ENCODE data around the gene LPAR3.
"Not testable (repeated sequence)": the region's sequence is repeated elsewhere in the genome, so short reads cannot be mapped to it uniquely, and the experiment has no call there.

The LPAR3 gene

DNA sequence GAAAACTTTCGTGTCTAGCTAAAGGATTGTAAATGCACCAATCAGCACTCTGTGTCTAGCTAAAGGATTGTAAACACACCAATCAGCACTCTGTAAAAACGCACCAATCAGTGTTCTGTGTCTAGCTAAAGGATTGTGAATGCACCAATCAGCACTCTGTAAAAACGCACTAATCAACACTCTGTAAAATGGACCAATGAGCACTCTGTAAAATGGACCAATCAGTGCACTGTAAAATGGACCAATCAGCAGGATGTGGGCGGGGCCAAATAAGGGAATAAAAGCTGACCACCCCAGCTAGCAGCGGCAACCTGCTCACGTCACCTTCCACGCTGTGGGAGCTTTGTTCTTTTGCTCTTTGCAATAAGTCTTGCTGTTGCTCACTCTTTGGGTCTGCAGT is 9.7 kb upstream of the LPAR3 start:
- not testable (repeated sequence) for DNase-seq

DNA sequence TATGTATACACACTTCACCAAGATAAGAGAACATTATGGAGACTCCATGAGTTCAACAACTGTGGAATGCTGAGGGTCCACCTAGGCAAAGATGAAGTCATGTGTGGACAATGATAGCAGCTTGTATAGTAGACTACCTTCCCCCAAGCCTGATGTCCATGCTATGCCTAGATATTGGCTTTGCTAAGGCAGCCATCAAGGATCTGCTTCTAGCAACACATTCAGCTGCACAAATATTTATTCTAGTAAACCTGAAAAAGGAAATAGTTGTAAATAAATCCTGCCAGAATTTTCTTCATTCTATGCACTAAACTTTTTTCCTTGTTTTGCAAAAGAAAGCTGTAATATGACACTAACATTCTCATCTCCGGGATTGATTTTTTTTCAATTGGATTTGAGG is 7.0 kb upstream of the LPAR3 start:
- no peak for DNase-seq

DNA sequence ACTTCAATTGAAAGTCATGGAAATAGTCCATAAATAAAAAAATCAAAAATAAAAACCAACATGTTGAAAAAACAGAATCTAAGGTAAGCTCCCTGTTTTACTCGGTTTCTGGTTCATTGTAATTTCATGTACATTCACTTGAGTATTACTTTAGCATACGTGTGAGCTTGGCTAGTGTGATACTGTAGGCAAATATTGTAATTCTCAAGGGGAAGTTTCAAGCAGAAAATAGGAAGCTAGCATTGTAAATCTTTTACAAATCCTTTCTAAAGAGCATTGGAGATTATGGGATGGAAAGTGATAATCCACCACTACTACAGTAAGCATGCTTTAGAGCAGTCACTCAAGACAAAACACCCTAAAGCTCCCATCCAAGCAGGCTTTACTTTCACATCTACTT is 3.3 kb upstream of the LPAR3 start:
- no peak for DNase-seq

DNA sequence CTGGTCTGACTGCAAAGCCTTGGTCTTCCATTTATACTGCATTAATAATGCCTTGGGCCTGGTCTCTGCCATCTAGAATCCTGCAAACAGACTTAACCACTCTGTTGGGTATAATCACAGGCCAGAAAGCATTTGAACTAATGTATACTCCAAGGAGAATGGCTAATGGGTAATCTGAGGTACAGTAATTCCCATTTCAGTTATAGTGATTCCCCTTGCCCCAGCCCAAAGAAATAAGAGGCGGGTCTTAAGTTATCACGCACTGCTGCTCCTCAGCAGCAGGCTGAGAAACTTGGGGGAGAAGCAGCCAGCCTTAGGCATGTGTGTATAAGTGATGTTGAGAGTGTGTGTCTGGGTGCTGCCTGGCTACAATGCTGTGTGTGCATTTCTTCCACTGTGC is 2.4 kb downstream of the LPAR3 start:
- DNase-seq: no peak

DNA sequence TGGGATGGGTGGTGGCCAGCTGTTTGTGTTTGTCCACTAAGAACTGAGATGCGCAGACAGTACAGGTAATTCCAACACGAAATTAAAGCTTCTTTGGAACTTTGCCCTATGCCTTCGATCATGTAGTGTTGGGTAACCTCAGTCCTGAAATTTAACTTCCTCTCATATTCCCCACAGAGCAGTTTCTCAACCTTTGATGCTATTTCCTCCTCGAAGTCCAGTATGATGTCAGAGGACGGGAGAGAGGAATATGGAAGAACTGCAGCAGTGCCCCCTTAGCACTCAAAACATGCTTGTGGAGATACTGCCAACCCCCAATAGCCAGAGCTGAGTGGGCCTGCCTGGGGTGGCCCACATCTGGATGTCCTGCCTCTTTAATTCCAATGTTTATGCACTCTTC is 3.6 kb downstream of the LPAR3 start:
- no peak for DNase-seq

DNA sequence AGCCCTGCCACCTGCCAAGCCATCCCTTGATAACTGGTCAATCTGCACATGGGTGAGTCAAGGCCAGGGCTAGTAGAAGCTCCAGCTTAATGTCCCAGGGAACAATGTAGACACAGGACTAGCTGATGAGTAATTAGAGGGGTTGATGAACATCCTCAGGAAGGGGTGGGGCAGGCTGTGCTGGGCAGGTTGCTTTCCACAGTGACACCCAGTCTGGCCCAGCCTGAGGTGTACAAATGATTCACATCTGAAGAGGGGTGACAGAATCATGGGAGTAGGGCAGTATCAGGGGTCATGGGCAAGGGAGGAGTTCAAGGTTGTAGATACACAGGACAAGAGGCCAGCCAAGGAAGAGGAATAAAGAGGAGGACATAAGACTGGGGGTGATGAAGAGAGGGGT is 4.3 kb downstream of the LPAR3 start:
- DNase-seq: peak; percentile 15

DNA sequence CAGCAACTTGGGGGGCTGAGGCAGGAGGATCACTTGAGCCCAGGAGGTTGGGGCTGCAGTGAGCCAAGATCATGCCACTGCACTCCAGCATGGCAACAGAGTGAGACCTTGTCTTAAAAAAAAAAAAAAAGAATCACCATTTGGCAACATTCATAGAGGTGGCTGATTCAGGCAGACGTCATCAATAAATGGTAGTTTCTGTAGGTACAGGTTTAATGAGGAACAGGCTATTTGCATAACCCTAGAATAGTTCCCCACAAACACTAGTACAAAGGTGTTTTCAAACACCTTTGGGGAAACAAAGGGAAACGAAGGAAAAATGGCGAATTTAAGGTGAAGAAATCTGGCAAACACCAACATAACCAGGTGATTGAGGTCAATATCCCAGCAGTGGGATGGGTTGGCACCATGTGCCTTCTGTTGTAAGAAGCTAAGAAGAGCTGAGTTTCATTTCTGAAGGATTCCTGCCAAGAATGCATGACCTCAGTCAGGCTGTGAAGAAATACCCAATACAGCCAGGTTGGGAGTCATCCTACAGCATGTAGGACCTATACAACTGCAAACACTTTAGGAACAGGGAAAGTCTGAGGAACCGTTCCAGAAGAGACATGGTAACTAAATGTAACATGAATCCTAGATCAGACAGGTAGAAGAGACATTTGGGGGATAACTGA is 5.6 kb downstream of the LPAR3 start:
- peak; percentile 55 for DNase-seq

DNA sequence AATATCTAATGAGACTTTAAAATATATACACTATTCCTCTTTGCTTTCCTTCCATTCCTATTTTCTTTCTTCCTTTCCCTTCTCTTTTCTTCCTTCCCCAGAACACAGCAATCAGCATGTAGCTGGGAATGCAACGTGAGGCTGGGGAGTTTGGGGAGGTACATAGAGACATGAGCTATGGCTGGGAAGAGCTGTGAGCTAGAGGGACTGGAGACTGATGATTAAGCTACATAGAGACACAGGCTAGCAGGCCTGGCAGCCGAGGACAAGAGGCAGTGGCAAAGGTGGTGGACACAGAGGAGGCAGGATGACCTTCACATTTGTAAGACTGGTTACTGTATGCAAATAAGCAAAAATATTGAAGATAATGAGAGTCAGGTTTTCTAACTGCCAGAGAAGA is 7.5 kb downstream of the LPAR3 start:
- DNase-seq: no peak

DNA sequence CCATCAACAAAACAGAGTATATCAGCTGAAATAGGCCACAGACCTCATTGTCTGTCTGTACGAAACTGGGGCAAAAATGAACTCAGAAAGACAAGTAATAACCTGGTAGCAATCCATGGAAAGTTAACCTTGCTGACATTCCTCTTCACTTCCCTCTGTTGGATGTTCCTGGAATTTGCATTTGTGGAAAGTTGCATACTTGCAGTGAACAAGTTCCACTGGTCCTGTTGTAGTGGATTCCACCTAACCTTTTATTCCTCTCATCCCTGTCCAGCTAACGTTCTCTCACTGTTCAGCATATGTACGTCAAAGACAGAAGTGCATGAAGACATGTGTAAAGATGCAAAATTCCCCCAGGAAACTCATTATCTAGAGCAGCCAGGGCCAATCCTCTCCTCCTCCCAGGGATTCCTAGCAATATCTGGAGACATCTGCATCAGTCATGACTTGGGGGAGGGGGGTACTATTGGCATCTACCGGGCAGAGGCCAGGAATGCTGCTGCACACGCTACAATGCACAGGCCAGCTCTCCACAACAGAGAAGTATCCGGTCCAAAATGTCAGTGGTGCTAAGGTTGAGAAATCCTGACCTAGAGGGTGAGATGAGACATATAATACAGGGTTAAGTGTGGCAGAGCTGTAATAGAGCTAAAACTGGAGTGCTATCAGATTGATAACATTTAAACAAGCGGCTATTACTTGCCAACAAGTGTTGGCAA is 8.2 kb downstream of the LPAR3 start:
- peak; percentile 25 for DNase-seq

DNA sequence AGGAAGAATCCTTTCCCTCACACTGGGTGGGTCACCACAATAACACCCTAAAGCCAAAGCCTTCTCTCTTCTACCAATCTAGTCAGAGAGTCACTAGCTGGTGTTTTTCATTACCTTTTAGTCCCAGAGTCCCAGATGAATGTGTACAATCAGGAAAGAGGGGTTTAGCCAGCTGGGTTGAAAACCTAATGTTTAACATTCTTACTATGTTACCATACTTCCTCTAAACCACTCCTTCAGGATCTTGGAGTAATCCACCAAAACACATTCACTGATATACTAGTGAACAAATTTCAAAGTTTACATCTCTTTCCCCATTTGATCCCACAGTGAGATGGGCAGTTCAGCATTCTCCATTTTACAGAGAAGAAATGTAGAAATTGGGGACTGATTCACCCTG is 9.7 kb downstream of the LPAR3 start:
- DNase-seq: peak; percentile 71

DNA sequence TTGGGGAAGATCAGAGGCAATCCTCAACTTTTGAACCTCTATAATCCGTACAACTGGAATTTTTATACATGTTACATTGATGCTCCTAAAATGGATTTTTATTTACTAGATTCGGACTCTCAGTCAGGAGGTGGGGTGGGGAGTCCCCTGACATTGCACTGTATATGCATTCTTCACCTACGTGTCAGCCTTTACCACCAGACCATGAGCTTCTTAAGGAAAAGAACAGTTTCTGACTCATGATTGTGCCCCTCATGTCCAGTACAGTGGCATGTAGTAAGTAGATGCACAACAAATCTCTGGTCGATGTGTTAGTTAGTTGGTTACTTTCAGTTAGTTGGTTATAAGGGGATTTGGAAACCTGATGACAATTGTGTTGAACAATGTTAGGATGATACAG is 15.4 kb downstream of the LPAR3 start:
- peak; percentile 66 for DNase-seq

DNA sequence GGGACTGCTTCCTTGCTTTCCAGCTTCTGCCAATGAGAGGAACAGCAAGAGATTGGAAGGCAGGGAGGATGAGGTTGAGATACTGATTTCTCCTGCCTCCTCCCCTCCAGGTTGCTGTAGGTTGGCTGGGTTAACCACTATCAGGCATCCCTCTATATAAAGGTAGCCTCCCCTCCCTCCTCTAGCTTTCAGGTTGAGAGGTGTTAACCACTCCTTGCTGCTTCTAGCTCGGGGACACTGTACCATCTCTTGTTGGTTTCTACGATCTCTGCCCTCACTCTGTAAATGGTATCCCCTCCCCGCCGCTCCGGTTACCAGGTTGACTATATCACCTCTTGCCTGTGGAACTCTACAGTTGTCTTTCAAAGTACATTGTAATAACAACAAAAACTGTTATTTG is 16.7 kb downstream of the LPAR3 start:
- DNase-seq: no peak

DNA sequence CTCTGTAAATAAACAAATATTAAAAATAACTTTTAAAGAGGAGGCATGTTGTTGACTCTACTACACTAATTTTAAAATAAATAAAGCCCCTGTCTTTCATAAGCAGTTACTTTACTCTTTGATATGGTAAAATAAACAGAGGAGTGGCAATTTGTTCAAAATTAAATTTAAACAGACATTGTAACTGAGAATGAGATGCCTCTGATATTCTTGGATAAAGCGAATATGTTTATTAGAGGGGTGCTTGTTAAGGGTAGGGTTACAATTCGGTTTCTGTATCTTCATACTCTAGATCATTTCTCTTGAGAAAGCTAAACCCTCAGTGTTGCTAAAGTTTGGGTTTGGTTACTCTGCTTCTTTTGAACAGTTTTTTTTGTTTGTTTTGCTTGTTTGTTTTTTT is 19.6 kb downstream of the LPAR3 start:
- DNase-seq: no peak

DNA sequence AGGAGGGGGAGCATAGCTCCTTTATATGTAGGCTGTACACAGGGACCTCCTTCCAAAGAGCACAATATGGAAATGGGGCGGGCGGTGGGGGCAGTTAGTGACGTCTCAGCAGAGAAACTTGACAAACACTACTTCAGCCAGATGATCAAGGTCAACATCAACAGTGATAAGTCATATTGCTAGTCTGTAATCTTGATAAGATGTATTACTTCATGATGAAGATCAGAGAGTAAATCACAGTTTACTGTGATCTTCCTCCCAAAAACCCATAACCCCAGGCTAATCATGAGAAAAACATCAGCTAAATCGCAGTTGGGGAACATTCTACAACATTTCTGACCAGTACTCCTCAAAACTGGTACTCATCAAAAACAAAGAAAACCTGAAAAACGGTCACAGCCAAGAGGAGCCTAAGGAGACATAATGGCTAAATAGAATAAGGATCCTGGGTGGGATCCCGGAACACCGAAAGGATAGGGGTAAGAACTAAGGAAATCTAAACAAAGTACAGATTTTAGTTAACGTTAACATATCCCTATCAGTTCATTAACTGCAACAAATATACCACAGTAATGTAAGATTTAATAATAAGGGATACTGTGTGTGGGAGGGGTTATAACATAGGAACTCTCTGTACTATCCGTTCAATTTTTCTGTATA is 20.2 kb downstream of the LPAR3 start:
- no peak for DNase-seq

DNA sequence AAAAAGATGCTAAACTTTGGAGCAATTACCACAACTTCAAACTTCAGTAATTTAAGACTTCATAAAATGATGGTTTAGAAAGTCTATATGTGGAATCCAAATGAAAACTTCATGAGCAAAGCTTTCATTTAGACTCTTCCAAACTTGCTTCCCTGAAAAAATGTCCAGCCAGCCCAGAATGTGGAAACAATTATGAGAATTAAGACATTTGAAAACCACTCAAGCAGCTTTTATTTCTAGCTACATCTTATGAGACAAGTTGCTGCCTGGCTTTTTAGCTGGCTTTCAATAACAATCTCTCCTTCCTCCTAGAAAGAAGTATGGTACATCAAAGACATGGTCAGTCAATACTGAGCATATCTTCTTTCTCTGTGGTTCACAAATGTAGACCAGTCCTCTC is 21.8 kb downstream of the LPAR3 start:
- DNase-seq: no peak

DNA sequence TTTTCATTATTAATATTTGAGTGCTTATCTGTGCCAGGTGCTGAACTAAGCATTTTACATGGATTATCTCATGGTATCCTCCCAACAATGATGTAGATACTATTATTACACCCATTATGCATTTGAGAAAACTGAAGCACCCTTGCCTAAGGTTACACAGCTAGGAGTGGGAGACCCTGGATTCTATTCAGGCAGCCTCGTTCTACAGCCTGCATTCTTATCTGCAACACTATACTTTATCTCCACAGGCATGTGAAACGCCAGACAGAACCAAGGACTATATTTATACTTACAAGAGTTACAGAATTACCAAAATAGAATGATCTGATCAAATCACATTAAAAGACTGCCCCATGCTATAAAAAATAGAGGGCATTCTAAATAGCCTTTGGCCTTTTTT is 22.4 kb downstream of the LPAR3 start:
- DNase-seq: no peak

DNA sequence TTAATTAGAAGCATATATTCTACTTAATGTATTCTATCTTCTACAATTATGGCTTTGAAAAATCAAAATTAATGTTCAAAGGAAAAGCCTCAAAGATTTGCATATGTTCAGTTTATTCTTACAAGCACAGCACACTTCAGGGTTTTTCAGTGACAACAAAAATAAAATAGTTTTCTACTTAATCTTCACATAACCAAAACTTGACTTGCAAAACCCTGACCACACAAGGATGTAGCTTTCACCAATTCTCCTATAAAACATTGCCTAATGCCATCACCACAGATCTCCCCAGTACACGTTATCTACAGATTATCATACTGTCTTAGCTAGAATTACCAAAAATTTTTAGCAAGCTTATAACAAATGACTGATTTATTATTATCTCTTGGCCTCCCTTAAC is 23.3 kb downstream of the LPAR3 start:
- peak; percentile 78 for DNase-seq

DNA sequence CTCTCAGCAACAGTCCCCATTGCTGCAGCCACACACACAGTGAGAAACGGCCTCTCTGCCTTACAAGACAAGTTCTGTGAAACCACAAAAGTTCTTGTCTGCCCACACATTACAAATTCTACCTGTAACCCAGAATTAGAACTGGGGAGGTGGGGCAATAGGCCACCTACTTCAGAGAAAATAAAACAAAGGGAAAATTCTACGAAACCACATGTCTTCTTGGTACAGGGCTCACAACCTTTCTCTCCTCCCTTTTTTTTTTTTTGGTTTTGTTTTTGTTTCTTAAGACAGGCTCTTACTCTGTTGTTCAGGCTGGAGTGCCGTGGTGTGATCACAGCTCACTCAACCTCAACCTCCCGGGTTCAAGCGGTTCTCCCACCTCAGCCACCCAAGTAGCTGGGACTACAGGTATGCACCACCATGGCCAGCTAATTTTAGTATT is 30.2 kb downstream of the LPAR3 start:
- DNase-seq: no peak

DNA sequence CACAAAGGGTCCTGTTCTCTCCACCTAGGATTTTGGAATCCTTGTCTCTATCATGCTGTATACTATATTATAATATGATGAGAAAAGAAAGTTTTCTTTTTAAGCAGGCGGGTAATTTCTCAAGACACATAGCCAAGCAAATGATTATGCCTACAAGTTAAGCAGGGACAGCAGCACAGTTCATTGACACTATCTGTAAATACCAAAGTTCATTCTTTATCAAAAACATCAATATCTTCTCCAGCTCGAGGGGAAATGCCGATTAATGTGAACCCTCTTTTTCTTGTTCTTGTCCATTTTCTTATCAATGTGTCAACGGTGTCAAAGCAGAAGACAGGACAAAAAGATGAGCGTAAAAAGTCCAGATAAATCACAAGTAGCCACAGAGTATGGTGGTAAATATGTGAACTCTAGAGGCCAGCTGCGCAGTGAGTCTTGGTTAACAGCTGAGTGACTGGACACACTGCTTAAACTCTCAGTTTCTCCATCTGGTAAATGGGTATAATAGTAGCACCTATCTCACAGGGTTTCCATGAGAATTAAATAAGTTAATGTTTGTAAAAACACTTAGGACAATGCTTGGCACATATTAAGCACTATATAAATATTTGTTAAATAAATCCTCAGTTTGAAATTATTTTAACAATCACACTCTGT is 30.9 kb downstream of the LPAR3 start:
- no peak for DNase-seq

DNA sequence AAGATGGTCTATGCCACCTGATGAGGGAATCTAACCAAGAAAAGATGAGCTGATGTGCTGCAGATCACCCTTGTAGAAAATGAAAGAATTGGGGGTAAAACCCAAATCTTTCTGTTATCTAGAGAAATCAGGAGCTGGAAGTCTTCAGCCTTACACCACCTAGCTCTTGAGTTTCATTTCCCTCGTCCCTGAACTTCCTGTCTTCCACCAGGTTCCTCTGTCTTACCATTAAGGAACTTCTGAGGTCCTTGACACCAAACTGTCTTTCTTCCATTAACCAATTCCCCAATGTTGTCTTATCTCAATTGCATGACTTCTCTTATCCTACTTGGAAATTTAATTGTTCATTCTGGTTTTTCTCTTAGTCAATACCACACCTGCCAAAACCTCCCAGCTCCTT is 31.5 kb downstream of the LPAR3 start:
- no peak for DNase-seq

DNA sequence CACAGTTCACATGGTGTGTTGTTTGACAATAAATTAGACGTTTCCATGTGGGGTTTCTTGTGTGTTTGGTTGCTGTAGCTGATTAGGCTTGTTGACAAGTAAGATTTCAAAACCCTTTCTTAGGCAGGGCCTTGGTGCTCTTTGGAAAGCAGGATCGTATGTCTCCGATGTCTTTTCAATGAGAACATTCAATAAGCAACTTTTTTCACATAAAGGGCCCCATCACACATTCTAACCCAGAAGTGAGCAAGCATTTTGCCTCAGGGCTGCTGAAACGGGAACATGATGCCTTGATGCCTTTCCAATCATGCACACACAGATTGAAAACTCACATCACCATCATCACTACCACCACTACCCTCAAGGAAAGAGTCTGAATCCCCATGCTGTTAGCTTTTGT is 33.1 kb downstream of the LPAR3 start:
- DNase-seq: no peak

DNA sequence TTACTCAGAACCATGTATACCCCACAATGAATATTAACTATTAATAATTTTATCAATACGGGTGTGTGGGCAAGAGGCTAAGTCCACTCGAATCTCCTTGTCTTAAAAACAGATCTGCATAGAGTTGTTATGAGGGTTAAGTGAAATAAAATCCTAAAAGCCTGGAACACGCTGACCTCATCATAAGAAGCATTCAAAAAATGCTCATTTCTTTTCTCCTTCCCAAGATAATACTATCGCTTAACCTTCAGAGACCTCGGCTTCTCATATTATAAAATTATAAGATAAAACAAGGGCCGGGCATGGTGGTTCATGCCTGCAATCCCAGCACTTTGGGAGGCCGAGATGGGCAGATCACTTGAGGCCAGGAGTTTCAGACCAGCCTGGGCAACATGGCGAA is 35.1 kb downstream of the LPAR3 start:
- no peak for DNase-seq

DNA sequence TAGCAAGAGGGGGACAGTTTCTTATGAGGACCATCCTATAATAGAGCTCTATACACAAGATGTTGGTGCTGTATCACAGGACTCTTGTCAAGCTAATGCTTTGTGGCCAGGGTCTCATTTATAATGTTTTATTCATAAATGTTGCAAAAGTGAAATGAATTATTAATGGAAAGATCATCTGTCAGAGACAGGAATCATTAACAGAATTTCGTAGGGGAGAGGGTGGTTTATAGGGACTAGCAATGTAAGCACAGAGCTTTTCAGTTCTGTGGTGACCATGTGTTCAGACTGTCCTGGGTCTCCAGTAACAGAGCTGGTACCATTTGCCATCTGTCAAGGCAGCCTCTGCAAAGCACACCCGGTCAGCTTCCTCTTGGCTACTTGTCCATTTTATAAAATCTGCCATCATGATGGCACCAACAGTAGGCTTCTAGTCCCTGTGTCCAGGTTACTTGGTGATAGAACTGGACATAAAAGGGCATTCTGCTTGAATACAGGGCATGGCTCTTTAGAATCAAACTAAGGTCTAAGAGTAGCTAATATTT is 36.2 kb downstream of the LPAR3 start:
- DNase-seq: no peak

Data from HCEC 1CT (cell line).